ENCODE results near the gene AFG3L2.

The AFG3L2 gene

GRCh38 chr18:12310762-12311161, 66.3 kb downstream of the AFG3L2 start:
- Histone ChIP-seq H3K4me1 (ENCODE audit: control insufficient read depth, insufficient read depth, low read length) (peaks cover 17% of the 10 kb centered on the region), H3K9ac (ENCODE audit: low read depth, low read length) (no peak overlapping the region), H3K36me3 (ENCODE audit: control insufficient read depth, insufficient read depth, low read length) (peaks cover 52% of the 10 kb centered on the region), H3K27ac (ENCODE audit: low read depth, low read length) (no peak overlapping the region), H3K4me3 (ENCODE audit: low read depth, low read length) (no peak overlapping the region), H3K27me3 (ENCODE audit: control insufficient read depth, insufficient read depth, low read length) (peaks cover 21% of the 10 kb centered on the region), H3K9me3 (ENCODE audit: control insufficient read depth, insufficient read depth, low read length) (no peaks in the 10 kb centered on the region)

- Histone ChIP-seq H3K36me3 (ENCODE audit: control insufficient read depth, insufficient read depth, low read length) (peaks cover 42% of the 10 kb centered on the region), H3K9ac (ENCODE audit: low read depth, low read length) (no peak overlapping the region), H3K4me1 (ENCODE audit: control insufficient read depth, insufficient read depth, low read length) (peaks cover 24% of the 10 kb centered on the region), H3K4me3 (ENCODE audit: low read depth, low read length) (peak overlapping the region; percentile 79), H3K9me3 (ENCODE audit: control insufficient read depth, insufficient read depth, low read length) (no peaks in the 10 kb centered on the region), H3K27me3 (ENCODE audit: control insufficient read depth, insufficient read depth, low read length) (peaks cover 29% of the 10 kb centered on the region), H3K27ac (ENCODE audit: low read depth, low read length) (no peak overlapping the region)
Measured at GRCh38 chr18:12309683-12310198, 67.3 kb downstream of the AFG3L2 start.

- Histone ChIP-seq H3K27me3 (ENCODE audit: control insufficient read depth, insufficient read depth, low read length) (peaks cover 29% of the 10 kb centered on the region), H3K36me3 (ENCODE audit: control insufficient read depth, insufficient read depth, low read length) (peaks cover 30% of the 10 kb centered on the region), H3K4me3 (ENCODE audit: low read depth, low read length) (peak overlapping the region; percentile 79), H3K27ac (ENCODE audit: low read depth, low read length) (peak overlapping the region; percentile 81), H3K9ac (ENCODE audit: low read depth, low read length) (peak overlapping the region; percentile 82), H3K9me3 (ENCODE audit: control insufficient read depth, insufficient read depth, low read length) (no peaks in the 10 kb centered on the region), H3K4me1 (ENCODE audit: control insufficient read depth, insufficient read depth, low read length) (peaks cover 24% of the 10 kb centered on the region)
Measured at GRCh38 chr18:12308386-12309100, 68.5 kb downstream of the AFG3L2 start.

- Histone ChIP-seq H3K27ac (ENCODE audit: low read depth, low read length) (peak within 1 kb of the TSS; percentile 81), H3K4me3 (ENCODE audit: low read depth, low read length) (peak within 1 kb of the TSS; percentile 79), H3K36me3 (ENCODE audit: control insufficient read depth, insufficient read depth, low read length) (peaks cover 23% of the 10 kb centered on the region), H3K4me1 (ENCODE audit: control insufficient read depth, insufficient read depth, low read length) (peaks cover 24% of the 10 kb centered on the region), H3K27me3 (ENCODE audit: control insufficient read depth, insufficient read depth, low read length) (peaks cover 29% of the 10 kb centered on the region), H3K9me3 (ENCODE audit: control insufficient read depth, insufficient read depth, low read length) (no peaks in the 10 kb centered on the region), H3K9ac (ENCODE audit: low read depth, low read length) (peak within 1 kb of the TSS; percentile 82)
Measured at GRCh38 chr18:12307701-12308385, 69.2 kb downstream of the AFG3L2 start, which contains the start of gene TUBB6. Gene TUBB6, plus strand, starts transcription at chr18:12308241. Its CDS starts 52 bp downstream, at chr18:12308293.

- H3K36me3 ChIP-seq (ENCODE audit: control insufficient read depth, insufficient read depth, low read length), result peaks cover 17% of the 10 kb centered on the region
- H3K9me3 ChIP-seq (ENCODE audit: control insufficient read depth, insufficient read depth, low read length), result no peaks in the 10 kb centered on the region
- H3K27me3 ChIP-seq (ENCODE audit: control insufficient read depth, insufficient read depth, low read length), result peaks cover 29% of the 10 kb centered on the region
- peak overlapping the region; percentile 58 for H3K27ac ChIP-seq (ENCODE audit: low read depth, low read length)
- H3K9ac ChIP-seq (ENCODE audit: low read depth, low read length), result 0 out of 2 replicates have a peak overlapping the region, but pooled peaks have one; percentile 29
- peaks cover 24% of the 10 kb centered on the region for H3K4me1 ChIP-seq (ENCODE audit: control insufficient read depth, insufficient read depth, low read length)
- peak overlapping the region; percentile 79 for H3K4me3 ChIP-seq (ENCODE audit: low read depth, low read length)
Measured at GRCh38 chr18:12306752-12307700, 70.0 kb downstream of the AFG3L2 start.

- H3K36me3 ChIP-seq (ENCODE audit: control insufficient read depth, insufficient read depth, low read length), result peaks cover 9% of the 10 kb centered on the region; the same call in 1 of the 2 replicates
- peaks cover 24% of the 10 kb centered on the region for H3K4me1 ChIP-seq (ENCODE audit: control insufficient read depth, insufficient read depth, low read length)
- peak overlapping the region; percentile 79 for H3K4me3 ChIP-seq (ENCODE audit: low read depth, low read length)
- H3K27ac ChIP-seq (ENCODE audit: low read depth, low read length), result no peak overlapping the region
- no peaks in the 10 kb centered on the region for H3K9me3 ChIP-seq (ENCODE audit: control insufficient read depth, insufficient read depth, low read length)
- H3K27me3 ChIP-seq (ENCODE audit: control insufficient read depth, insufficient read depth, low read length), result peaks cover 29% of the 10 kb centered on the region
- H3K9ac ChIP-seq (ENCODE audit: low read depth, low read length), result no peak overlapping the region
Measured at GRCh38 chr18:12305930-12306629, 70.9 kb downstream of the AFG3L2 start.

- H3K36me3 ChIP-seq (ENCODE audit: control insufficient read depth, insufficient read depth, low read length), result peaks cover 6% of the 10 kb centered on the region; the same call in 1 of the 2 replicates
- H3K9ac ChIP-seq (ENCODE audit: low read depth, low read length), result no peak overlapping the region
- H3K27me3 ChIP-seq (ENCODE audit: control insufficient read depth, insufficient read depth, low read length), result peaks cover 29% of the 10 kb centered on the region
- peaks cover 24% of the 10 kb centered on the region for H3K4me1 ChIP-seq (ENCODE audit: control insufficient read depth, insufficient read depth, low read length)
- no peak overlapping the region for H3K27ac ChIP-seq (ENCODE audit: low read depth, low read length)
- no peaks in the 10 kb centered on the region for H3K9me3 ChIP-seq (ENCODE audit: control insufficient read depth, insufficient read depth, low read length)
- no peak overlapping the region for H3K4me3 ChIP-seq (ENCODE audit: low read depth, low read length)
Measured at GRCh38 chr18:12305211-12305610, 71.8 kb downstream of the AFG3L2 start.

GRCh38 chr18:12304351-12305210, 72.4 kb downstream of the AFG3L2 start:
- H3K27me3 ChIP-seq (ENCODE audit: control insufficient read depth, insufficient read depth, low read length), result peaks cover 29% of the 10 kb centered on the region
- H3K4me1 ChIP-seq (ENCODE audit: control insufficient read depth, insufficient read depth, low read length), result peaks cover 21% of the 10 kb centered on the region
- H3K4me3 ChIP-seq (ENCODE audit: low read depth, low read length), result no peak overlapping the region
- no peak overlapping the region for H3K27ac ChIP-seq (ENCODE audit: low read depth, low read length)
- no peak overlapping the region for H3K9ac ChIP-seq (ENCODE audit: low read depth, low read length)
- H3K36me3 ChIP-seq (ENCODE audit: control insufficient read depth, insufficient read depth, low read length), result peaks cover 2% of the 10 kb centered on the region; the same call in 1 of the 2 replicates
- no peaks in the 10 kb centered on the region for H3K9me3 ChIP-seq (ENCODE audit: control insufficient read depth, insufficient read depth, low read length)

- H3K4me3 ChIP-seq (ENCODE audit: low read depth, low read length), result no peak overlapping the region
- no peak overlapping the region for H3K27ac ChIP-seq (ENCODE audit: low read depth, low read length)
- H3K9me3 ChIP-seq (ENCODE audit: control insufficient read depth, insufficient read depth, low read length), result no peaks in the 10 kb centered on the region
- no peaks in the 10 kb centered on the region for H3K36me3 ChIP-seq (ENCODE audit: control insufficient read depth, insufficient read depth, low read length)
- H3K9ac ChIP-seq (ENCODE audit: low read depth, low read length), result no peak overlapping the region
- H3K27me3 ChIP-seq (ENCODE audit: control insufficient read depth, insufficient read depth, low read length), result peaks cover 25% of the 10 kb centered on the region
- peaks cover 18% of the 10 kb centered on the region for H3K4me1 ChIP-seq (ENCODE audit: control insufficient read depth, insufficient read depth, low read length)
Measured at GRCh38 chr18:12302391-12303147, 74.5 kb downstream of the AFG3L2 start.
